HG02943 (cell line): Measurements from ENCODE around the gene ZNF814.
"Not testable (repeated sequence)": the region's sequence is repeated elsewhere in the genome, so short reads cannot be mapped to it uniquely, and the experiment has no call there.

Experiments
- ATAC-seq: cut with Tn5 transposase; IDR thresholded peaks from one replicate; pipeline ENCODE4 v1.9.1; 2021; ENCODE audit warnings: mild to moderate bottlenecking, low read depth, moderate library complexity; ENCODE audit not compliant: unreplicated experiment

ZNF814 gene

DNA sequence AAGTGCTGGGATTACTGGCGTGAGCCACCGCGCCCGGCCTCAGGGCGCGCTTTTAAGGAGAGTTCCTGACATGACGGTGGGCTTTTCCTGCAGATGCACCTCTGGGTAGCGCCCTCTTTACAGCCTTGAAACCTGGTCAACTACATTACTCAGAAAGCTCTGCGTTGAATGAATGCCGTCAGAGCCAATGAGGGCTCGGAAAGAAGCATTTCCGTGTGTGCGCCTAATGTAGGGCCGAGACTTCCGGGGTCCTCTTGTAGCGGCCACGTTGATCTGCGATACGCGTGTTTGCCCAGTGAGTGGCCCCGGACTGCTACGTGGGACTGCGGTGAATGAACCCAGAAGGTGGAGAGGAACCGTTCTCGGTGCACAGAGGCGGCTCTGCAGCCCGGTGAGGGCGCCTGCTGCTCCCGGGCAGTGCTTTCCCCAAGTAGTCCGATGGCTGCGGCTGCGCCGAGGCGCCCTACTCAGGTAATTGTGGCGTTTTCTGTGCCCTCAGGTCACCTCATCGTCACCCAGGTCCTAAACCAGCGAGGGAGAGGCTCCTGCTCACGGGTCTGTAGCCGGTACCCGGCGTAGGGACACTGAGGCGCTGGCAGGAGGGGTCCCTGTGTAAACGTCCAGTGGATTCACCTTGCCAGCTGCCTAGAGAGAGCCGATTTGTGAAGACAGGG, 69.2 kb downstream of the ZNF814 start:
- ATAC-seq, result peak; percentile 75

GRCh38 chr19:57818378-57818777, 70.5 kb downstream of the ZNF814 start:
- ATAC-seq, result no peak

GRCh38 chr19:57817976-57818375, 70.9 kb downstream of the ZNF814 start:
- ATAC-seq, result no peak

GRCh38 chr19:57816652-57817051, 72.2 kb downstream of the ZNF814 start:
- no peak for ATAC-seq

DNA sequence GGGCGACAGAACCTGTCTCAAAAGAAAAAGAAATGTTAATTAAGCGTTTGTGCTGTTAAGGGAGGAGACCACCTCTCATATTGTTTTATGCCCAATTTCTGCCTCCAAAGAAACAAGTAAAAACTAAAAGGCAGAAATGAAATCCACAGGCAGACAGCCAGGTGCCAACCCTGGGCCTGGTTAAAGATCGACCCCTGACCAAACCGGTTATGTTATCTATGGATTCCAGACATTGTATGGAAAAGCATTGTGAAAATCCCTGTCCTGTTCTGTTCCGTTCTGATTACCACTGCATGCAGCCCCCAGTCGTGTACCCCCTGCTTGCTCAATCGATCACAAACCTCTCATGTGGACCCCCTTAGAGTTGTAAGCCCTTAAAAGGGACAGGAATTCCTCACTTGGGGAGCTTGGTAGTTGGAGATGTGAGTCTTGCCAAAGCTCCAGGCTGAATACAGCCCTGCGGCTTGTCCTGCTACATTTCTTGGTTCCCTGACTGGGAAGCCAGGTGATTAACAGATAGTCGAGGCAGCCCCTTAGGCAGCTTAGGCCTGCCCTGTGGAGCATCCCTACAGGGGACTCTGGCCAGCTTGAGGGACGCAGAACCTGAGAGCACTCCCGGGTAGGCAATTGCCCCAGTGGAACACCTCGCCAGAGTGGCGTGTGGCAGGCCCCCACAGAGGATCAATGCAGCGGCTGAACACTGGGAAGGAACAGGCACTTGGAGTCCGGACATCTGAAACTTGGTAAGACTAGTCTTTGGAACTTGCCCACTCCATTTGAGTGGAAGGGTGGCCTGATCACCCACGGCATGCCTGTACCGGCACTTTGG, 73.4 kb downstream of the ZNF814 start:
- ATAC-seq, result no peak

DNA sequence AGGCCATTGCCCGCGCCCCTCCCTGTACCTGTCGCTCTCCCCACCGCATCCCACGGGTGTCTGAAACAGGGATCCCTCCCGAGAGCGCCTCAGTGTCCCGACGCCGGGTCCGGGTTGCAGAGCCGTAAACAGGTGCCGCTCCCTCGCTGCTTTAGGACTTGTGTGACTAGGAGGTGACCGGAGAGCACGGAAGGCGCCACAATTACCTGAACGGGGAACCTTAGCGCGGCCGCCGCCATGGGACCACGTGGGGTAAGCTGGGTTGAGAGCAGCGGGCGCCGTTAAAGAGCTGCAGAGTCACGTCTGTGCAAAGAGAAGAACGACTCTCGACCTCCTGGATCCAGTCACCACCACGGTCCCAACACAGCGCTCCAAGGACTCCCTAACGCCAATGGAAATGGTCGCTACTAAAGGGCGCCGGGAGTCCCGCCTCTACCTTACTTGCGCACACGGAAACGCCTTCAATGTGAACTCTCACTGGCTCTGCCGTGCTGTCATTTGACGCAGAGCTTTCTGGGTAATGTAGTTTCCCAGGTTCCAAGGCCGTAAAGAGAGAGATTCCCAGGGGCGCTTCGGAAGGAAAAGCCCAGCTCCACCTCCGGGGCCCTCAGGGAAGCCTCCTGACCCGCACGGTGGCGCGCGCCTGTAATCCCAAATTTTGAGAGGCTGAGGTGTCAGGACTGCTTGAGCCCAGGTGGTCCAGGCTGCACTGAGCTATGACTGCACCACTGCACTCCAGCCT, 74.2 kb downstream of the ZNF814 start, which contains the start of gene ZNF552:
TSS of gene ZNF552 (minus strand) at position 409 of the 742 bp plus-strand sequence. CDS start at position 239, 170 bp downstream.
- peak; percentile 73 for ATAC-seq

DNA sequence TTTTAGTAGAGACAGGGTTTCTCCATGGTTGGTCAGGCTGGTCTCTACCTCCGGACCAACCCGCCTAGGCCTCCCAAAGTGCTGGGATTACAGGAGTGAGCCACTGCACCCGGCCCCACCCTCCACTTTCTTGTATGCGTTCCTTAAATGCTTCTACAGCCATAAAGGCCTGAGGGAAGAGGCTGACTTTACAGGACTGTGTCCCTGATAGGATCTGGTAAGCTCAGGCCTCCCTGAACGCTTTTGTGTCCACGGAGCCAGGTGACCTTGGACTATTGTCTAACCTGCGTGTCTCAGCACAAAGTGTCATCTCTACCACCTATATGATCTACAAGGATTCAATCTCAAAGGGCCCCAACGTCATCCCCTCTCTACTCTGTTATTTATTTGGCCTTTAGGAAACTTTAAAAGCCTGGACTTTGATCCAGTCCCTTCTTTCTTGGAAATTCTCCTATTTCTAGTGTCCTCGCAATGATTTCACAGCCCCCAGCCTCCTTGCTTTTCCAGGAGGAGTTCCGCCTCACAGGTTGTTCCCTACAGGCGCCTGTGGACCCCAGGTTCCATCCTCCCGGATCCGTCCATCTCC, 74.8 kb downstream of the ZNF814 start:
- no peak for ATAC-seq

DNA sequence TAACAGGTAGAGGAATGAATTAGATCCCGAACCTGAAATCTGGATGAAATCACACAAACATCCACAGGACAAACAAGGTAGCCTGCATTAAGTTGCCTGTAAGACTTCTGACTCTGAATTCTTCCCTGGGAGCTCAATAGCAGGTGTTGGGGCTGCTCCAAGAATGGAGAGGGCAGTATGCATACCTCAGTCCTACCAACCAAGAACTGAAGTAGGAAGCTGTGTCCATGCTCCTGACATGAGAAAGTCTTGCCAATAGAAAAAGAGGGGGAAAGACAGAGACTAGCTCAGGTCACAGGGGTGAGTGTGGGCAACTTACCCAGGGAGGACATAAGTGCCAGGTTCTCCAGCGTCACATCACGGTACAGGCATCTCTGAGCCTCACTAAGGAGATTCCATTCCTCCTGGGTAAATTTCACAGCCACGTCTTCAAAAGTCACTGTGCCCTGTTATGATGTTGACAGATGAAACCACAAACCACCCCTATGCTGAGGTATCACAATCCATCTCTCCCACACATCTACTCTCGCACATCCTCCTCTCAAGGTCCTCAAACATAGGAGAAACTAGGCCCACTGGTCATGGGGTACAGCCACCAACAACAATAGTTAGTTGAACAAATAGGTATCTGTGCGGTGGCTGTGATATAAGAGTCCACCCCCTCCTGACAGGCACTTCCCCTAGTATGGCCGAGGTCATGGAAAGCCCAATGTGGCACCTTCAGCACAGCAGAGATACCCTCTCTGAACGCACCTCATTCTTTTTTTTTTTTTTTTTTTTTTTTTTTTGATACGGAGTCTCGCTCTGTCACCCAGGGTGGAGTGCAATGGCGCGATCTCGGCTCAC, 75.6 kb downstream of the ZNF814 start:
- ATAC-seq, result not testable (repeated sequence)

DNA sequence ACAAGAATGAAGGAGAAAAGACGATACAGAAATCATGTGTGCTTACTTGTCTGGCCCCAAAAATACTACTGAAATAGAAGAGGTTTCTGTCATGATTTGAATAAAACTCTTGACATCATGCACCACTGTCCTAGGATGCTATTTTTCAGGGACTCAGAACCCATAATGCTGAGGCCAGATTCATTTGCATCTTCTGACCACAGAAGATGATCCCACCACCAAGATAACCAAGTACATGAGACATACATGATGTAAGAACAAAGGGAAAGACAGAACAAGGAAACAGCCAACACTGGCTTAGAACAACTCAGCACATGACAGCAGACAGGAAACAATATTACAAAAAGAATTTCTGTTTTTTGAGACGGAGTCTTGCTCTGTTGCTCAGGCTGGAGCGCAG, 76.6 kb downstream of the ZNF814 start:
- ATAC-seq, result no peak

DNA sequence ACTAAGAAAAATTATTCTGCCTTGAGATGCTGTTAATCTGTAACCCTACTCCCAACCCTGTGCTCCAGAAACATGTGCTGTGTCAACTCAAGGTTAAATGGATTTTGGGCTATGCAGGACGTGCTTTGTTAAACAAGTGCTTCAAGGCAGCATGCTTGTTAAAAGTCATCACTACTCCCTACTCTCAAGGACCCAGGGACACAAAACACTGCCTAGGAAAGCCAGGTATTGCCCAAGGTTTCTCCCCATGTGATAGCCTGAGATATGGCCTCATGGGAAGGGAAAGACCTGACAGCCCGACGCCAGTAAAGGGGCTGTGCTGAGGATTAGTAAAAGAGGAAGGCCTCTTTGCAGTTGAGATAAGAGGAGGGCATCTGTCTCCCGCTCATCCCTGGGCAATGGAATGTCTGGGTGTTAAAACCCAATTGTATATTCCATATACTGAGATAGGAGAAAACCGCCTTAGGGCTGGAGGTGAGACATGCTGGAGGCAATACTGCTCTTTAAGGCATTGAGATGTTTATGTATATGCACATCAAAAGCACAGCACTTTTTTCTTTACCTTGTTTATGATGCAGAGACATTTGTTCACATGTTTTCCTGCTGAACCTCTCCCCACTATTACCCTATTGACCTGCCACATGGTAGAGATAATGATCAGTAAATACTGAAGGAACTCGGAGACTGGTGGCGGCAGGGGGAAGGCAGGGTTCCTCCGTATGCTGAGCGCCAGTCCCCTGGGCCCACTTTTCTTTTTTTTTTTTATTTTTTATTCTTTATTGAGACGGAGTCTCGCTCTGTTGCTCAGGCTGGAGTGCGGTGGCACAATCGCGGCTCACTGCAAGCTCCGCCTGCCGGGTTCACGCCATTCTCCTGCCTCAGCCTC, 78.2 kb downstream of the ZNF814 start:
- not testable (repeated sequence) for ATAC-seq

DNA sequence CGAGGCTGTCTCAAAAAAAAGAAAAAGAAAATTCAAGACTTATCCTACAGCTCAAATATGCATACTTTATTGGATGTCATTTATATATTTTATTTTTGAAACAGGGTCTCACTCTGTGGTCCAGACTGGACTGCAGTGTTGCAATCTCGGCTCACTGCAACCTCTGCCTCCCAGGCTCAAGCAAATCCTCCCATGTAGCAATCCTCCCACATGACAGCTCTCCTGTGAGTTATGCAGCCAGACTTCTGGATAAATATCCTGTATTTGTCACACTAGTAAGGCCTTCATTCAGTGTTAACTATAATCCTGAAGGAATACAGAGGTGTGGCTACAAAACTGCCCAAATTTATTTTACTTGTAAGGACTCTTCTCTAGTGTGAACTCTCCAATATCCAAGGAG, 81.3 kb downstream of the ZNF814 start:
- no peak for ATAC-seq

- no peak for ATAC-seq
Measured at GRCh38 chr19:57803594-57804325, 85.1 kb downstream of the ZNF814 start.

DNA sequence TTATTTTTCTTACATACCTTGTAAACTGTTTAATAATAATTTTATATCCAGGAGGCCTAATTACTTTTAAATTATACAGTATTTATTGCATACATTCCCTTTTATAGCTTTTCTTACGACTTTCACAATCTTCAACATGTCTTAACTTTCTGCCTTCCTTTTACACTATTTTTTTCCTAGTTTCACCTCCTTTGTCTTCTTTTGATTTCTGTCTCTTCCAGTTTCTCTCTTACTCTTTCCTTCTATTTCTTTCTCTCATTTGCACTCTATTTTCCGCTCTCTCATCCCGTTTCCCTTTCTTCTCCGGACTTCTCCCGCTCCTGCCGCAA, 85.6 kb downstream of the ZNF814 start:
- no peak for ATAC-seq

DNA sequence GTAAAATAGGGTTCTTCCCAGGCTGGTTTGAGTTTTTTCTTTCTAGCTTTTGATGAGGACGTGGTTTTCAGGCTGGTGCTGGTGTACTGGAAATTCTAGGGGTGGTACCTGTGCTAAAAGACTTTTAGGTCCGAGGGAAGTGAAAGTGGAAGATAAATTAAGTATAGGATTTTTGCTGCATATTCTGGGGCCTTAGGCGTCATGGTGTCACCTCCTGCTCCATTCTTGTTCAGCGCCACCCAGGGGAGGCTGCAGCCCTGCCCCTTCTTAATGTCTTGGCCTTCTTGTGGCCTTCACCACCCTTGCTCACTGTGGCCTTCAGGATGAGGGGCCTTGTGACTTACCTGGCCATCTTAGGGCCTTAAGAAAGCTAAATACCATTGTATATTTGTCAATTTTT, 86.6 kb downstream of the ZNF814 start:
- ATAC-seq, result no peak

GRCh38 chr19:57800696-57801095, 88.1 kb downstream of the ZNF814 start:
- no peak for ATAC-seq
